Coronary artery (tissue), 2 donors: ENCODE data around the gene ZPR1.
A peak's percentile ranks its signal among the peaks of the same experiment; 100 is the strongest.

ENCODE experiments used
- DNase-seq: peaks from one replicate; pipeline ENCODE4 v3.0.0-alpha.2; 2017; ENCODE audit warnings: low spot score
- H3K27ac ChIP-seq, 2 donors: fragments of 200-600 bp; sonication (generic); one replicate each; pipeline ENCODE4 v1.5.1; 2016 to 2019
- H3K4me3 ChIP-seq: fragments of 200-600 bp; sonication (generic); 2 replicates; pipeline ENCODE4 v1.5.1; 2016; ENCODE audit warnings: mild to moderate bottlenecking, moderate library complexity
- TF ChIP-seq, protein P1 (sequence below): fragments of 200-600 bp; sonication (generic); IDR thresholded peaks from one replicate; pipeline ENCODE4 v1.5.1; 2019; ENCODE audit warnings: antibody characterized with exemption

The ZPR1 gene

DNA sequence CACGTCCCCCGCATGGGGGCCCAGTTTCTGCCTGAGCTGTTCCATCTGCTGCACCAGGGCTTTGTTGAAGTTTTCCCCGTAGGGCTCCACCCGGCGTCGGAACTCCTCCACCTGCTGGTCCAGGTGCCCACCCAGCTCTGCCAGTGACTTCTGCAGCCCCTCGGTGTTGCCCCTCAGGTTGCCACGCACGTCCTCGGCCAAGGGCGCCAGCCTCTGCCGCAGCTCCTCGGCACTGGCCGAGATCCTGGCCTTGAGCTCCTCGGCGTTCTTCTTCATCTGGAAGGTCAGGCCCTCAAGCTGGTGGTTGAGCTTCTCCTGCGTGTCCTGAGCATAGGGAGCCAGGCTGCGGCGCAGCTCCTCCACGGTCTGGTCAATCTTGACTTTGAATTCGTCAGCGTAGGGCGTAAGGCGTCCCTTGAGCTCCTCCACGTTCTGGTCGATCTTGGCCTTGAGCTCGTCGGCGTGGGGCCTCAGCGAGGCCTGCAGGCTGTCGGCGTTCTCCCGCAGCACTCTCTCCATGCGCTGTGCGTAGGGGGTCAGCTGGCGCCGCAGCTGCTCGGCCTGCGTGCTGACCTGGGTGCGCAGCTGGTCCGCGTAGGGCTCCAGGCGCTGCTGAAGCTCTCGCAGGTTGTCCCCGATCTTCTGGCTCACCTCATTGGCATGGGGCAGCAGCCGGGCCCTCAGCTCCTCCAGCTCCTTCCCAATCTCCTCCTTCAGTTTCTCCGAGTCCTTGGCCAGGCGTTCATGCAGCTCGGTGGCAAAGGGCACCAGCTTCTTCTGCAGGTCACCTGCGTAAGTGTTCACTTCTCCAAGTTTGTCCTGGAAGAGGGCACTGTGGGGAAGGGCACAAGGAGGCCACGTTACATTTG lies 33.5 kb upstream of the ZPR1 start:
- Histone ChIP-seq H3K27ac (no peak overlapping the region), H3K4me3 (no peak overlapping the region)
- TF ChIP-seq, protein P1, sequence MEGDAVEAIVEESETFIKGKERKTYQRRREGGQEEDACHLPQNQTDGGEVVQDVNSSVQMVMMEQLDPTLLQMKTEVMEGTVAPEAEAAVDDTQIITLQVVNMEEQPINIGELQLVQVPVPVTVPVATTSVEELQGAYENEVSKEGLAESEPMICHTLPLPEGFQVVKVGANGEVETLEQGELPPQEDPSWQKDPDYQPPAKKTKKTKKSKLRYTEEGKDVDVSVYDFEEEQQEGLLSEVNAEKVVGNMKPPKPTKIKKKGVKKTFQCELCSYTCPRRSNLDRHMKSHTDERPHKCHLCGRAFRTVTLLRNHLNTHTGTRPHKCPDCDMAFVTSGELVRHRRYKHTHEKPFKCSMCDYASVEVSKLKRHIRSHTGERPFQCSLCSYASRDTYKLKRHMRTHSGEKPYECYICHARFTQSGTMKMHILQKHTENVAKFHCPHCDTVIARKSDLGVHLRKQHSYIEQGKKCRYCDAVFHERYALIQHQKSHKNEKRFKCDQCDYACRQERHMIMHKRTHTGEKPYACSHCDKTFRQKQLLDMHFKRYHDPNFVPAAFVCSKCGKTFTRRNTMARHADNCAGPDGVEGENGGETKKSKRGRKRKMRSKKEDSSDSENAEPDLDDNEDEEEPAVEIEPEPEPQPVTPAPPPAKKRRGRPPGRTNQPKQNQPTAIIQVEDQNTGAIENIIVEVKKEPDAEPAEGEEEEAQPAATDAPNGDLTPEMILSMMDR = no peak
- peak; percentile 68 for DNase-seq

DNA sequence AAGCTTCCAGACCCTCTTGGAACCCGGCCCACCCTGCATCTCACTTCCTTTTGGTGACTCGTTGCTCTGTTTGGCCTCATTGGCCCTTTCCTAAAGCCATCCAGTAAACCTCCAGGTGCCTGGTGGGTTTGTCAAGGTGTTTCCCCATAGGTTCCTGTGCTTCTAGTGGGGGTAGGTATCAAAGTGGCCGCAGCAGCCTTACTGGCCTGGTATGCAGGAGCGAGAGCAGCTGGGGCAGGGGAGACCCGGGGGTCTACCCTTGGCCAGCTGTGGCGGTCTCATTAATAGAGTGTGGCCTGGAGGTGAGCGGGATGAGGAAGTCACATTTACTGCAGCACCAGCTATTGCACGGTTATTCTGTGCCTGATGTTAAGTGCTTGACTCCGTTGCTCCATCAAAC lies 31.2 kb upstream of the ZPR1 start:
- no peak overlapping the region for H3K27ac ChIP-seq
- no peak overlapping the region for H3K4me3 ChIP-seq
- TF ChIP-seq, protein P1 = no peak
- no peak for DNase-seq

DNA sequence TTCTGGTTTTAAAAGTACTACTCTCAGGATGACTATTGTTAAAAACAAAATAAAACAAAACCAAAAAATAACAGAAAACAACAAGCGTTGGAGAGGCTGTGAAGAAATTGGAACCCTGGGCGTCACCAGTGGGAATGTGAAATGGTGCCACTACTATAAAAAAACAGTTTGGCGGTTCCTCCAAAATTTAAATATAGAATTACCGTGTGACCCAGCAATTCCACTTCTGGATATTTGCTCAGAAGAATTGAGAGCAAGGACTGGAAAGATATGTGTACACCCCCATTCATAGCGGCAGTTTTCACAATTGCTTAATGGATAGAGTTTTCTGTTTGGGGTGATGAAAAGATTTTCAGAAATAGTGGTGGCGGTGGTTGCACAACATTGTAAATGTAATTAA lies 26.7 kb upstream of the ZPR1 start:
- H3K27ac ChIP-seq = no peak overlapping the region
- DNase-seq = no peak
- TF ChIP-seq, protein P1 = no peak
- H3K4me3 ChIP-seq = no peak overlapping the region

DNA sequence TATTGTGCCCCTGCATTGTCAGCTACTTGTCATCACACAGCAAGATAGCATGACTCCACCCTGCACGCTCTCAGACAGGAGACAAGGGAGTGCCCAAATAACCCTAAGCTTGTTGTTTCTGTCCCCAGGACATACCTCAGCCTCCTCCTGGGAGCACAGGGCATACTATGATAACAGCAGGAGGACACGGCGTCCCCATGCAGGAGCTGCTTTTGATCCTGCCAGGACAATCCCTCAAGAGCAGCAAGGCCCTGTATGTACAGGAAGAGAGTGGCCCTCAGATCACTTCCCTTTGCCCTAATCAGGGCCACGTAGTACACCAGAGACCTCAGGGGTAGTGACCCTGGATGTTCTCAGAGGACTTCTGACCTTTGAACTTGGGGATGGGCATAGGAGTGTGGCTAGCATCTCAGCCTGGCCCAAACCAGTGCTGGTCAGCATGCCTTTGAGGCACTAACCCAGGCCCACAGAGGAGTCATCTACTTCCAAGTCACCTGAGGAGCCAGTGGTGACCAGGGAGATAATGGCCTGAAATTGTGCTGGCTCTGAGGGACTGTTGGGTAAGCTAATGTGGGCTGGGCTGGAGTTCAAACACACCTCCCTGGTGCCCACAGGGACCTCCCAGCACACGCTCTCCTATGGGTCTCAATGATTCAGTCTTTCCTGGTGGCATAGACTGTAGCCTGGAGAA lies 26.1 kb upstream of the ZPR1 start:
- Histone ChIP-seq H3K27ac (no peak overlapping the region), H3K4me3 (no peak overlapping the region)
- TF ChIP-seq, protein P1 = no peak
- DNase-seq = no peak

DNA sequence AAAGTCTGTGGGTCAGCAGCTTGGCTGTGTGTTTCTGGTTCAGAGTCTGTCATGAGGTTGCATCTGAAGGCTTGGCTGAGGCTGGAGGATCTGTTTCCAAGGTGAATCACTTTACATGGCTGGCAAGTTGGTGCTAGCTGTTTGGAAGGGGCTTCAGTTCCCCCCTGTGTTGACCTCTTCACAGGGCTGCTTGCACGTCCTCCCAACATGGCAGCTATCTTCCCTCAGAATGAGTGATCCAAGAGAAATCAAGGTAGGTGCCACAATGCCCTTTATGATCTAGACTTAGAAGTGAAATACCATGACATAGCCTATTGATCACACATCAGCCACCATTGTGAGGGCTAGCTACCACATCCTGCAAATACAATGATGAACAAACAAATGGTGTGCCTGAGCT lies 25.3 kb upstream of the ZPR1 start:
- TF ChIP-seq, protein P1 = no peak
- Histone ChIP-seq H3K27ac (no peak overlapping the region), H3K4me3 (no peak overlapping the region)
- DNase-seq = no peak

DNA sequence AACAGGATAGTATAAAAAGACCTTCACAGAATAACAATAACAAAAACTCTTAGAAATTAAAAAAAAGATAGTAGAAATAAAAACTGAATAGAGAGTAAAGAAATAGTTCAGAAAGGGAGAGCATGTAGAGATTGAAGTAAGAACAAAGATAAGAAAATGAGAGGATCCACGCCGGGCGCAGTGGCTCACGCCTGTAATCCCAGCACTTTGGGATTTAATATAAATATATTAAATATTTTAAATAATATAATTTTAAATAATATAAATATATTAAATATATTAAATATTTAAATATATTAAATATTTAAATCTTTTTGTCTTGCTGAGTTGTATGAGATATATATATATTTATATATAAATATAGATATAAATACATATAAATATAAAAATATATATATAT lies 24.3 kb upstream of the ZPR1 start:
- no peak for DNase-seq
- TF ChIP-seq, protein P1 = no peak
- H3K4me3 ChIP-seq = no peak overlapping the region
- H3K27ac ChIP-seq = no peak overlapping the region

DNA sequence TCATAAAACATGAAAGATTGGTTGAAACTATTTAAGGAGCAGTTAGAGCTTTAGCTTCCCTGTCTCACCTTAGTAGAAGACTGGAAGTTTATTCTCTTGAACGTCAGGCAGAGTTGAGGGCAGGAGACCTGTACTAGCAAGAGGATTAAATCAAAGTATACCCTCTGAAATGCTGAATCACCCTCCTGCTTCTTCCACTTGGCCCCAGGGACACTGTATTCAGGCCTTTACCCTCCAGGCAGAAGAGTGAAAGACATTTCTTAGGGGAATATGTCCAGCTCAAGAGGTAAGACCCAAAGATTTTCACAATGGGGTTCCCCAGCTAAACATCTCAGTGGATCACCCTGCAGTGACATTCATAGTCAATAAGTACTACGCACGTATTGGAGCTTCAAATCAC lies 23.4 kb upstream of the ZPR1 start:
- H3K27ac ChIP-seq = no peak overlapping the region
- H3K4me3 ChIP-seq = no peak overlapping the region
- DNase-seq = no peak
- TF ChIP-seq, protein P1 = no peak
